ENCODE results near the gene SOD3.

The SOD3 gene

GRCh38 chr4:24805067-24805466, 9.7 kb downstream of the SOD3 start:
- TF ChIP-seq ZBTB7A (IDR thresholded peaks at IDR 0.05; ENCODE audit: low read depth): no peak
- TF ChIP-seq NFIC (IDR thresholded peaks at IDR 0.05): no peak
- no peak for TF ChIP-seq TAF1 (IDR thresholded peaks at IDR 0.05; ENCODE audit: low read depth)
- TF ChIP-seq USF1 (IDR thresholded peaks at IDR 0.05): no peak
- TF ChIP-seq REST (IDR thresholded peaks at IDR 0.05; ENCODE audit: low read depth): no peak
- no peak for TF ChIP-seq MAX (IDR thresholded peaks at IDR 0.05)
- no peak for TF ChIP-seq TCF12 (IDR thresholded peaks at IDR 0.05; ENCODE audit: low read depth)
- no peak for TF ChIP-seq CEBPB (IDR thresholded peaks at IDR 0.05)
- no peak for TF ChIP-seq EP300 (IDR thresholded peaks at IDR 0.05; ENCODE audit: borderline replicate concordance)
- no peak for TF ChIP-seq EGR1 (IDR thresholded peaks at IDR 0.05)
- TF ChIP-seq RAD21 (IDR thresholded peaks at IDR 0.05; ENCODE audit: low read depth): no peak
- no peak for TF ChIP-seq CREB1 (IDR thresholded peaks at IDR 0.05; ENCODE audit: low read depth)
- no peak for TF ChIP-seq FOXM1 (IDR thresholded peaks at IDR 0.05; ENCODE audit: borderline replicate concordance, low read depth)
- no peak for TF ChIP-seq YY1 (IDR thresholded peaks at IDR 0.05; ENCODE audit: low read depth)
- TF ChIP-seq TEAD4 (IDR thresholded peaks at IDR 0.05): no peak

- TF ChIP-seq EGR1 (IDR thresholded peaks at IDR 0.05) (no peak), USF1 (IDR thresholded peaks at IDR 0.05) (peak; percentile 32; the same call in 1 of the 2 replicates), CREB1 (IDR thresholded peaks at IDR 0.05; ENCODE audit: low read depth) (no peak), RAD21 (IDR thresholded peaks at IDR 0.05; ENCODE audit: low read depth) (no peak)
Observed at GRCh38 chr4:24805566-24805965, 10.2 kb downstream of the SOD3 start.

DNA sequence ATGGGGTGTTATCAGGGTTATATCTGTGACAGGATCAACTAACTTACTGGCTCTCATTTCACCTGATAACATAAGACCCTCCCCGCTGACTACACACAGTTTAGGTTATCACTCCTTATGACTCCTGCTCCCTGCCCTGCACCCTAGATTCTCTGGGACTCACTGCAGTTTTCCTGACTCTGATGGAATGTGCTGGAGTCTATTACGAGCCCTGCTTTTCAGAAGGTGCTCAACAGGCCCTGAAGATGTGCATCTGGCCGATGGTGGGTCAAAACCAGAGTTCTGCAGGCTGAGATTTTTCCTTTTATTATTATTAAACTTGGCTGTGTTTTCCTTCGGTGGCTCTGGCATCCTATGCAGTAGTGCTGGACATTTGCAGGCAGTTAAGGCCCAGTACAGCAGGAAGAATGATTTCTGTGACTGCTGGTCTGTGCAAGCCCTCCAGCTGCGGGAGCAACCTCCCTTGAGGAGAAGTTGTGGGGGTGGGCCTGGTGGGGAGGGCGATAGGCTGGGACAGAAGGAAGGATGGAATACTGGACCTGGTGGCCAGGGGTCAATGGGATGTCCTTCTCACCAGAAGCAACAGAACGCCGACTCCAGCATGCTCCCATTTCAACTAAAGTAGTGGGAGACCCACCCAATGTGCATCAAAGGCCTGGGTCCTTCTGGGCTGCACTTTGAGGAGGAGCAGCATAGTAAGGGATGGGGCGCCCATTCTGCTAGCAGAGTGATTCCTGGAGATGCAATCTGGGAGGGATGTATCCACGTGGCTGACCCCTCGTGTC, 11.0 kb downstream of the SOD3 start:
- TF ChIP-seq USF1 (IDR thresholded peaks at IDR 0.05) (no peak), YY1 (IDR thresholded peaks at IDR 0.05; ENCODE audit: low read depth) (no peak), CEBPB (IDR thresholded peaks at IDR 0.05) (no peak), CREB1 (IDR thresholded peaks at IDR 0.05; ENCODE audit: low read depth) (no peak), EGR1 (IDR thresholded peaks at IDR 0.05) (no peak), MAX (IDR thresholded peaks at IDR 0.05) (no peak)

GRCh38 chr4:24807611-24808010, 12.2 kb downstream of the SOD3 start:
- TF ChIP-seq FOXM1 (IDR thresholded peaks at IDR 0.05; ENCODE audit: borderline replicate concordance, low read depth): no peak
- TF ChIP-seq TEAD4 (IDR thresholded peaks at IDR 0.05): no peak
- no peak for TF ChIP-seq TAF1 (IDR thresholded peaks at IDR 0.05; ENCODE audit: low read depth)
- TF ChIP-seq RAD21 (IDR thresholded peaks at IDR 0.05; ENCODE audit: low read depth): no peak
- TF ChIP-seq USF1 (IDR thresholded peaks at IDR 0.05): no peak
- no peak for TF ChIP-seq CEBPB (IDR thresholded peaks at IDR 0.05)
- TF ChIP-seq TCF12 (IDR thresholded peaks at IDR 0.05; ENCODE audit: low read depth): no peak
- no peak for TF ChIP-seq REST (IDR thresholded peaks at IDR 0.05; ENCODE audit: low read depth)
- no peak for TF ChIP-seq EP300 (IDR thresholded peaks at IDR 0.05; ENCODE audit: borderline replicate concordance)
- no peak for TF ChIP-seq CREB1 (IDR thresholded peaks at IDR 0.05; ENCODE audit: low read depth)
- no peak for TF ChIP-seq YY1 (IDR thresholded peaks at IDR 0.05; ENCODE audit: low read depth)
- no peak for TF ChIP-seq NFIC (IDR thresholded peaks at IDR 0.05)
- TF ChIP-seq EGR1 (IDR thresholded peaks at IDR 0.05): no peak
- no peak for TF ChIP-seq MAX (IDR thresholded peaks at IDR 0.05)
- TF ChIP-seq ZBTB7A (IDR thresholded peaks at IDR 0.05; ENCODE audit: low read depth): no peak

GRCh38 chr4:24808261-24808660, 12.9 kb downstream of the SOD3 start:
- TF ChIP-seq USF1 (IDR thresholded peaks at IDR 0.05): no peak

Data from Ishikawa (cell line).